Erythroblast (primary cell): ENCODE data around the gene MSI2.

Experiments used
- GATA1 ChIP-seq: IDR thresholded peaks from 2 replicates; pipeline ENCODE4 v1.6.1; 2011; ENCODE audit warnings: low read depth, mild to moderate bottlenecking, control low read depth, low read length, moderate library complexity
- POLR2A ChIP-seq: IDR thresholded peaks from 2 replicates; pipeline ENCODE4 v1.6.1; 2011; ENCODE audit warnings: mild to moderate bottlenecking, low read length

DNA sequence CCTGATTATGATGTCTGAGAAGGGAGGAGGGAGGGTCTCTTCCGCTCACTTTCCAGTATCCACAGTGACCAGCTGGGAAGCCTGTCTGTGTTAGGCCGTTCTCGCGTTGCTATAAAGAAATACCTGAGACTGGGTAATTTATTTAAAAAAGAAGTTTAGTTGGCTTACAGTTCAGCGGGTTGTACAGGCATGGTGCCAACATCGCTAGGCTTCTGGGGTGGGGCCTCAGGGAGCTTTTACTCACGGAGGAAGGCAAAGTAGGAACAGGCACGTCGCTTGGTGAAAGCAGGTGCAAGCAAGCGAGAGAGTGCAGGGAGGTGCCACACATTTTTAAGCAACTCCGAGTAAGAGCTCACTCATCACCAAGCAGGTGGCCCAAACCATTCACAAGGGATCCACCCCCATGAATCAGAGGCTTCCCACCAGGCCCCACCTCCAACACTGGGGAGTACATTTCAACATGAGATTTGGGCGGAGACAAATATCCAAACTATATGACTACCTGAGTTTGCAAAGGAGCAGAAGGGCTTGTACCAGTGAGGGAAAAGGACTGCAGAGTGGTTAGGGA, 351.3 kb downstream of the MSI2 start:
- TF ChIP-seq POLR2A: no peak
- TF ChIP-seq GATA1: no peak
